GM12874 (cell line): ENCODE measurements around the gene H6PD.

Experiments used
- CTCF ChIP-seq: IDR thresholded peaks from 2 replicates; pipeline ENCODE4 v1.5.1; 2011; ENCODE audit warnings: low read depth, mild to moderate bottlenecking, control low read depth, low read length, moderate library complexity; ENCODE audit not compliant: insufficient read depth

Gene H6PD

GRCh38 chr1:9238134-9238533 is 3.6 kb downstream of the H6PD start:
- no peak for TF ChIP-seq CTCF

- TF ChIP-seq CTCF, result no peak
Observed at GRCh38 chr1:9238550-9238949, 4.0 kb downstream of the H6PD start.

- TF ChIP-seq CTCF, result no peak
Observed at GRCh38 chr1:9239622-9240401, 5.2 kb downstream of the H6PD start.

- no peak for TF ChIP-seq CTCF
Observed at GRCh38 chr1:9240914-9241820, 6.6 kb downstream of the H6PD start.

GRCh38 chr1:9241891-9242290 is 7.3 kb downstream of the H6PD start:
- no peak for TF ChIP-seq CTCF

GRCh38 chr1:9242338-9242969 is 7.9 kb downstream of the H6PD start:
- TF ChIP-seq CTCF, result no peak
